ENCODE measurements around the gene LGR5. TPM values are rescaled to one million over a fixed set of nuclear protein-coding genes. Genes with fewer than 3 reads are reported as not detected.

Gene LGR5
- total RNA-seq, 8 experiments from 2014 or later = 0.24 to 3.1 (median 0.31) TPM; not detected in 2

Other genes starting within 250 kb of the LGR5 start
- gene ZFC3H1, start 224.1 kb downstream of the LGR5 start, total RNA-seq = 10 to 100 TPM; 16.8 to 63.4 (median 27.9) TPM
- gene THAP2, start 224.5 kb downstream of the LGR5 start, total RNA-seq = 10 to 100 TPM in 5 of 8 experiments, 1 to 10 TPM in 3; 4.7 to 17.0 (median 12.9) TPM
- 10 to 100 TPM in 4 of 8 experiments, 1 to 10 TPM in 4; 6.8 to 18.6 (median 10.5) TPM for gene TMEM19, start 246.3 kb downstream of the LGR5 start, total RNA-seq